DMS79 (cell line): Measurements from ENCODE around the gene PHLDB1.
A peak's percentile ranks its signal among the peaks of the same experiment; 100 is the strongest.
"Not testable (repeated sequence)": the region's sequence is repeated elsewhere in the genome, so short reads cannot be mapped to it uniquely, and the experiment has no call there.

Experiments used
- DNase-seq: peaks from one replicate; lab custom pipeline; 2025; lab: John Stamatoyannopoulos, UW

Gene PHLDB1

GRCh38 chr11:118606157-118606843 is 1.1 kb upstream of the PHLDB1 start:
- no peak for DNase-seq

GRCh38 chr11:118606844-118607228 is 579 bp upstream of the PHLDB1 start:
- DNase-seq = no peak

GRCh38 chr11:118608360-118609227 is 1.2 kb downstream of the PHLDB1 start:
- DNase-seq = no peak

- no peak for DNase-seq
Measured at GRCh38 chr11:118609380-118610224, 2.2 kb downstream of the PHLDB1 start.

GRCh38 chr11:118610225-118610772 is 2.9 kb downstream of the PHLDB1 start:
- DNase-seq = no peak

- DNase-seq = no peak
Measured at GRCh38 chr11:118610773-118611432, 3.5 kb downstream of the PHLDB1 start.

GRCh38 chr11:118611433-118611795 is 4.0 kb downstream of the PHLDB1 start:
- DNase-seq = not testable (repeated sequence)

GRCh38 chr11:118612378-118612777 is 5.0 kb downstream of the PHLDB1 start:
- no peak for DNase-seq

GRCh38 chr11:118614511-118614910 is 7.1 kb downstream of the PHLDB1 start:
- DNase-seq = no peak

- DNase-seq = no peak
Measured at GRCh38 chr11:118615282-118615975, 8.0 kb downstream of the PHLDB1 start.

GRCh38 chr11:118615976-118616371 is 8.6 kb downstream of the PHLDB1 start:
- DNase-seq = no peak

GRCh38 chr11:118618115-118618990 is 10.9 kb downstream of the PHLDB1 start:
- DNase-seq = peak; percentile 66

- DNase-seq = peak; percentile 39
Measured at GRCh38 chr11:118618991-118619375, 11.6 kb downstream of the PHLDB1 start.

- DNase-seq = no peak
Measured at GRCh38 chr11:118619444-118620197, 12.2 kb downstream of the PHLDB1 start.

- no peak for DNase-seq
Measured at GRCh38 chr11:118620529-118621070, 13.2 kb downstream of the PHLDB1 start.

GRCh38 chr11:118621071-118621783 is 13.8 kb downstream of the PHLDB1 start:
- DNase-seq = peak; percentile 88

GRCh38 chr11:118621784-118622375 is 14.5 kb downstream of the PHLDB1 start:
- DNase-seq = no peak
